Measurements from ENCODE around the gene SETBP1. TPM values are rescaled to one million over a fixed set of nuclear protein-coding genes. Genes with fewer than 3 reads are reported as not detected.

The SETBP1 gene
- total RNA-seq, 2 donors from 2014 or later = 17.3 to 20.1 TPM

DNA sequence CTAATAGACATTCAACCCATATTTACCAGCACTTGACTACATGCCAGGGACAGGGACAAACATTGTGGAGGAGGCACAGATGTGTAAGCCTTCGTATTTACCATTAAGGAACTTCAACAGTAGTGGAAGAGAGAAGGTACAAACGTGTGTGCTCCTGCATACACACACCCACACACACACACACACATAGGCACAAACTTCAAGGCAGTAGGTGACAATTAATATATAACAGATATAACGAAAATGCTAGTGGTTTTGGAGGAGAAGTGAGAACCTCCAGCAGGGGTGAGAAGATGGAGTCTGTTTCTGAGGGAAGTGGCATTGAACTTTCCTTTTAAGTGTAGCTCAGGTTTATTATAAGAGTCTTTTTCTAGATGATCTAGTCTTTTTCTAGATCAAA, 231.1 kb downstream of the SETBP1 start:
- no peaks in the 10 kb centered on the region for H3K4me1 Mint-ChIP-seq
- Histone ChIP-seq H3K27me3 (ENCODE audit: control insufficient read depth, insufficient read depth, low read length, poor library complexity, severe bottlenecking) (no peaks in the 10 kb centered on the region), H3K4me3 (ENCODE audit: low read length) (no peak overlapping the region), H3K9me3 (ENCODE audit: control insufficient read depth, low read length) (peaks cover 5% of the 10 kb centered on the region), H3K27ac (ENCODE audit: low read depth, low read length) (no peak overlapping the region), H3K4me1 (ENCODE audit: control insufficient read depth, insufficient read depth, low read length) (no peaks in the 10 kb centered on the region), H3K9ac (ENCODE audit: extremely low read depth, low read length, poor library complexity, severe bottlenecking) (no peak overlapping the region), H3K36me3 (ENCODE audit: control insufficient read depth, insufficient read depth, low read length) (no peaks in the 10 kb centered on the region)
- 100% methylated on average over 2 of the region's 3 CpGs; no CpG with 5 or more reads in 1 of the 2 experiments for WGBS, 2 experiments (ENCODE audit: insufficient coverage in 1 of 2, insufficient read length in 1 of 2)
- H3K27me3 Mint-ChIP-seq (ENCODE audit: insufficient read depth) = no peaks in the 10 kb centered on the region
- H3K27ac Mint-ChIP-seq = no peak overlapping the region
- no peaks in the 10 kb centered on the region for H3K9me3 Mint-ChIP-seq
- H3K36me3 Mint-ChIP-seq (ENCODE audit: low read depth) = no peaks in the 10 kb centered on the region
- H3K4me3 Mint-ChIP-seq = no peak overlapping the region
- no peak for DNase-seq
- TF ChIP-seq, protein P1, sequence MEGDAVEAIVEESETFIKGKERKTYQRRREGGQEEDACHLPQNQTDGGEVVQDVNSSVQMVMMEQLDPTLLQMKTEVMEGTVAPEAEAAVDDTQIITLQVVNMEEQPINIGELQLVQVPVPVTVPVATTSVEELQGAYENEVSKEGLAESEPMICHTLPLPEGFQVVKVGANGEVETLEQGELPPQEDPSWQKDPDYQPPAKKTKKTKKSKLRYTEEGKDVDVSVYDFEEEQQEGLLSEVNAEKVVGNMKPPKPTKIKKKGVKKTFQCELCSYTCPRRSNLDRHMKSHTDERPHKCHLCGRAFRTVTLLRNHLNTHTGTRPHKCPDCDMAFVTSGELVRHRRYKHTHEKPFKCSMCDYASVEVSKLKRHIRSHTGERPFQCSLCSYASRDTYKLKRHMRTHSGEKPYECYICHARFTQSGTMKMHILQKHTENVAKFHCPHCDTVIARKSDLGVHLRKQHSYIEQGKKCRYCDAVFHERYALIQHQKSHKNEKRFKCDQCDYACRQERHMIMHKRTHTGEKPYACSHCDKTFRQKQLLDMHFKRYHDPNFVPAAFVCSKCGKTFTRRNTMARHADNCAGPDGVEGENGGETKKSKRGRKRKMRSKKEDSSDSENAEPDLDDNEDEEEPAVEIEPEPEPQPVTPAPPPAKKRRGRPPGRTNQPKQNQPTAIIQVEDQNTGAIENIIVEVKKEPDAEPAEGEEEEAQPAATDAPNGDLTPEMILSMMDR (conservative IDR thresholded peaks at IDR 0.05) = no peak

DNA sequence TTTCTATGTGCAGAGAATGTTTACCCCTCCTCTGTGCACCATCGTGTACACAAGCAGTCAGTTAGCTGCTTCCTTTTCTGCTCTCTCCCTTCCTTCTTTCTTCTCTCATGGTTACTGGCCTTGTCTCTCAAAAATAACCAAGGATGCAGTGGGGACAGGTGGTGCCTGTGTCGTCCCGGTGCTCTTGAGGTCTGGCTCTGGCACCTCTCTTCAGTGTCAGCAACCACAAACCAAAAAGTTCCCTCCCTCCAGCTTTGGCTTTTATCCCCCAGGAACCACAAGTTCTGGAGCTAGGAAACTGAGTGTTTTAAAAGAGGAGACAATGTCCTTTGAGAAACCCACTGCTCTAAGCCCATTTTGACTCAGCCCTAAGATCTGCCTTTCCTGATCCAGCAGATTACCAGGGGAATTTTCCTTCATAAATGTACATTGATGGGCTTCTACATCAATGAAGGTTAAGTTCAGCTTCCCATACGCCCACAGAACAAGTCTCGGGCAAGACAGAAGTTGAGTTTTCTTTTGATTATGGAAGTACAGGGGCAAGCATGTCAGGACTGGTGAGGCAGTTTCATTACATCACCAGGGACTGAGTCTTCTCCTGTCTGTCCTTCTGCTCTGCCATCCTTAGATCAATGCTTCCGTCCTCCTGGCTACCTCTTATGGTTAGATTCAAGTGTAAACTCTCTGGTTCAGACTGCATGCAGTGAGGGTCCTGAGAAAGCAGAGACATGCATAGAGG, 232.2 kb downstream of the SETBP1 start:
- H3K4me3 Mint-ChIP-seq = no peak overlapping the region
- no peaks in the 10 kb centered on the region for H3K36me3 ChIP-seq (ENCODE audit: control insufficient read depth, insufficient read depth, low read length)
- H3K27ac Mint-ChIP-seq = no peak overlapping the region
- no peaks in the 10 kb centered on the region for H3K9me3 Mint-ChIP-seq
- H3K4me1 ChIP-seq (ENCODE audit: control insufficient read depth, insufficient read depth, low read length) = peaks cover 3% of the 10 kb centered on the region
- H3K27me3 Mint-ChIP-seq (ENCODE audit: insufficient read depth) = no peaks in the 10 kb centered on the region
- WGBS, 2 experiments (ENCODE audit: insufficient coverage in 1 of 2, insufficient read length in 1 of 2) = 95 to 100% methylated on average over 2 to 6 of the region's 6 CpGs
- H3K27ac ChIP-seq (ENCODE audit: low read depth, low read length) = no peak overlapping the region
- DNase-seq = no peak
- peaks cover 11% of the 10 kb centered on the region for H3K4me1 Mint-ChIP-seq
- TF ChIP-seq, protein P1 (conservative IDR thresholded peaks at IDR 0.05) = no peak
- H3K36me3 Mint-ChIP-seq (ENCODE audit: low read depth) = no peaks in the 10 kb centered on the region
- H3K27me3 ChIP-seq (ENCODE audit: control insufficient read depth, insufficient read depth, low read length, poor library complexity, severe bottlenecking) = no peaks in the 10 kb centered on the region
- H3K9ac ChIP-seq (ENCODE audit: extremely low read depth, low read length, poor library complexity, severe bottlenecking) = no peak overlapping the region
- H3K9me3 ChIP-seq (ENCODE audit: control insufficient read depth, low read length) = no peaks in the 10 kb centered on the region
- H3K4me3 ChIP-seq (ENCODE audit: low read length) = no peak overlapping the region

DNA sequence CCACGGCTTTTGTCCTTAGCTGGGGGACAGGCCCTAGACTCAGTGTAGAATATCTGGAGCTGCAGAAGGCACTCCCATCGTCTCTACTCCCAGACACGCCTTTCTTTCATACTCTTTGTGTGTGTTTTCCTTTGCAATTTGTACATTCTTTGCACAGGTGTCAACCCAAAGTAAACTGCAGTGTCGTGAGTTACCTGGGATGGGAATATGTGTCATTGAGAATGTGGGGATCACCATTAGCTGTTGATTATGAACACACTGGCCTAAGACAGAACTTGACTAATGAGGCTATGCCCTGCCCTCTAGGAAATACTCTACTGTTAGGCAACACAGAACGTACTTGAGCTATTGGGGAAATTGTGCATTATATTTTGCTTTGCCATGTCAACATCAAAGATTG, 233.3 kb downstream of the SETBP1 start:
- no peak overlapping the region for H3K4me3 ChIP-seq (ENCODE audit: low read length)
- Mint-ChIP-seq H3K27ac (no peak overlapping the region), H3K9me3 (no peaks in the 10 kb centered on the region), H3K4me3 (no peak overlapping the region), H3K27me3 (ENCODE audit: insufficient read depth) (no peaks in the 10 kb centered on the region), H3K4me1 (peaks cover 18% of the 10 kb centered on the region), H3K36me3 (ENCODE audit: low read depth) (no peaks in the 10 kb centered on the region)
- 95 to 100% methylated on average over 3 to 5 of the region's 5 CpGs for WGBS, 2 experiments (ENCODE audit: insufficient coverage in 1 of 2, insufficient read length in 1 of 2)
- no peak overlapping the region for H3K27ac ChIP-seq (ENCODE audit: low read depth, low read length)
- no peak overlapping the region for H3K9ac ChIP-seq (ENCODE audit: extremely low read depth, low read length, poor library complexity, severe bottlenecking)
- DNase-seq = no peak
- peaks cover 8% of the 10 kb centered on the region for H3K4me1 ChIP-seq (ENCODE audit: control insufficient read depth, insufficient read depth, low read length)
- TF ChIP-seq, protein P1 (conservative IDR thresholded peaks at IDR 0.05) = no peak
- no peaks in the 10 kb centered on the region for H3K9me3 ChIP-seq (ENCODE audit: control insufficient read depth, low read length)
- H3K36me3 ChIP-seq (ENCODE audit: control insufficient read depth, insufficient read depth, low read length) = no peaks in the 10 kb centered on the region
- H3K27me3 ChIP-seq (ENCODE audit: control insufficient read depth, insufficient read depth, low read length, poor library complexity, severe bottlenecking) = no peaks in the 10 kb centered on the region

Data from endodermal cell (in vitro differentiated cells).